Osteoblast (primary cell): ENCODE data around the gene PEF1. TPM values are rescaled to one million over a fixed set of nuclear protein-coding genes. Genes with fewer than 3 reads are reported as not detected.

Source experiments
- DNase-seq: peaks from one replicate; pipeline ENCODE4 v3.0.0; 2011; ENCODE audit warnings: low spot score, mixed read lengths; ENCODE audit not compliant: insufficient read length; ENCODE audit errors: missing footprints
- H2AFZ ChIP-seq: 2 replicates; pipeline ENCODE4 v1.6.0; 2011; ENCODE audit warnings: mild to moderate bottlenecking, low read length
- H3K27ac ChIP-seq: 2 replicates; pipeline ENCODE4 v1.5.1; 2011; ENCODE audit warnings: mild to moderate bottlenecking, low read depth, low read length, moderate library complexity
- H3K27me3 ChIP-seq: 2 replicates; pipeline ENCODE4 v1.6.0; 2012; ENCODE audit warnings: mild to moderate bottlenecking, control low read depth, inconsistent platforms, low read length, moderate library complexity; ENCODE audit not compliant: insufficient read depth
- H3K36me3 ChIP-seq: 2 replicates; pipeline ENCODE4 v1.5.1; 2011; ENCODE audit warnings: mild to moderate bottlenecking, low read length, control low read depth, moderate library complexity; ENCODE audit not compliant: insufficient read depth
- H3K4me1 ChIP-seq: 2 replicates; pipeline ENCODE4 v1.5.1; 2011; ENCODE audit warnings: mild to moderate bottlenecking, low read length, control low read depth, moderate library complexity; ENCODE audit not compliant: insufficient read depth
- H3K4me2 ChIP-seq: 2 replicates; pipeline ENCODE4 v1.6.0; 2011; ENCODE audit warnings: mild to moderate bottlenecking, low read length; ENCODE audit not compliant: insufficient read depth
- H3K4me3 ChIP-seq: fragments of 200-600 bp; sonication (generic); 3 replicates; pipeline ENCODE4 v1.5.1; 2012; ENCODE audit warnings: mild to moderate bottlenecking, low read length, inconsistent platforms; ENCODE audit not compliant: insufficient read depth
- H3K79me2 ChIP-seq: 2 replicates; pipeline ENCODE4 v1.6.0; 2012; ENCODE audit warnings: mild to moderate bottlenecking, low read length, control low read depth, inconsistent platforms; ENCODE audit not compliant: insufficient read depth
- H3K9me3 ChIP-seq: 2 replicates; pipeline ENCODE4 v1.5.1; 2011; ENCODE audit warnings: low read depth, low read length, control low read depth
- H4K20me1 ChIP-seq: 2 replicates; pipeline ENCODE4 v1.6.0; 2012; ENCODE audit warnings: mild to moderate bottlenecking, low read length, control low read depth; ENCODE audit not compliant: insufficient read depth
- total RNA-seq: library from RNA; depleted of rRNA; stranded (reverse); fragments of >200 nt; gene quantifications from 2 replicates; pipeline ENCODE4 v1.2.3, GENCODE V29; 2012
- TF ChIP-seq, protein P1 (sequence below): IDR thresholded peaks from 2 replicates; pipeline ENCODE4 v1.5.1; 2011; ENCODE audit warnings: mild to moderate bottlenecking, low read depth, low read length, moderate library complexity; ENCODE audit errors: extremely low read depth

PEF1 gene
- total RNA-seq, 1 donor = 86.5 TPM

DNA sequence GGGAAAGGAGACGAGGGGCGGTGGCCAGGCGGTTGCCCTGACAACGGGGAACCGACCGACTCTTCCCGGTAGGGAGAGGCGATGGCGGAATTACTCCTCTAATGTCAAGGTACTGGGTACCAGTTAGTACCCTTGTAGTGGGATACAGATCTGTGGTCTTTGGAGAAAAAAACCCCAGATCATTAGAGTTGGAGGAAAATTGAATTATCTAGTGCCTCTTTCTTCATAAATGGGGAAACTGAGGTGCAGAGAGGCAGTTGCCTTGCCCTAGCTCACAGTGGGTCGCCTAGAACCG, 545 bp upstream of the PEF1 start:
- DNase-seq = no peak
- H3K9me3 ChIP-seq = no peaks in the 10 kb centered on the region
- TF ChIP-seq, protein P1, sequence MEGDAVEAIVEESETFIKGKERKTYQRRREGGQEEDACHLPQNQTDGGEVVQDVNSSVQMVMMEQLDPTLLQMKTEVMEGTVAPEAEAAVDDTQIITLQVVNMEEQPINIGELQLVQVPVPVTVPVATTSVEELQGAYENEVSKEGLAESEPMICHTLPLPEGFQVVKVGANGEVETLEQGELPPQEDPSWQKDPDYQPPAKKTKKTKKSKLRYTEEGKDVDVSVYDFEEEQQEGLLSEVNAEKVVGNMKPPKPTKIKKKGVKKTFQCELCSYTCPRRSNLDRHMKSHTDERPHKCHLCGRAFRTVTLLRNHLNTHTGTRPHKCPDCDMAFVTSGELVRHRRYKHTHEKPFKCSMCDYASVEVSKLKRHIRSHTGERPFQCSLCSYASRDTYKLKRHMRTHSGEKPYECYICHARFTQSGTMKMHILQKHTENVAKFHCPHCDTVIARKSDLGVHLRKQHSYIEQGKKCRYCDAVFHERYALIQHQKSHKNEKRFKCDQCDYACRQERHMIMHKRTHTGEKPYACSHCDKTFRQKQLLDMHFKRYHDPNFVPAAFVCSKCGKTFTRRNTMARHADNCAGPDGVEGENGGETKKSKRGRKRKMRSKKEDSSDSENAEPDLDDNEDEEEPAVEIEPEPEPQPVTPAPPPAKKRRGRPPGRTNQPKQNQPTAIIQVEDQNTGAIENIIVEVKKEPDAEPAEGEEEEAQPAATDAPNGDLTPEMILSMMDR = no peak
- no peaks in the 10 kb centered on the region for H4K20me1 ChIP-seq
- peak overlapping the region; percentile 98 for H3K4me2 ChIP-seq
- peaks cover 55% of the 10 kb centered on the region for H3K4me1 ChIP-seq
- H3K4me3 ChIP-seq = peak overlapping the region; percentile 87
- H3K36me3 ChIP-seq = peaks cover 4% of the 10 kb centered on the region
- H2AFZ ChIP-seq = peak overlapping the region; percentile 94
- H3K27me3 ChIP-seq = no peaks in the 10 kb centered on the region
- peaks cover 50% of the 10 kb centered on the region for H3K79me2 ChIP-seq
- peak overlapping the region; percentile 98 for H3K27ac ChIP-seq

DNA sequence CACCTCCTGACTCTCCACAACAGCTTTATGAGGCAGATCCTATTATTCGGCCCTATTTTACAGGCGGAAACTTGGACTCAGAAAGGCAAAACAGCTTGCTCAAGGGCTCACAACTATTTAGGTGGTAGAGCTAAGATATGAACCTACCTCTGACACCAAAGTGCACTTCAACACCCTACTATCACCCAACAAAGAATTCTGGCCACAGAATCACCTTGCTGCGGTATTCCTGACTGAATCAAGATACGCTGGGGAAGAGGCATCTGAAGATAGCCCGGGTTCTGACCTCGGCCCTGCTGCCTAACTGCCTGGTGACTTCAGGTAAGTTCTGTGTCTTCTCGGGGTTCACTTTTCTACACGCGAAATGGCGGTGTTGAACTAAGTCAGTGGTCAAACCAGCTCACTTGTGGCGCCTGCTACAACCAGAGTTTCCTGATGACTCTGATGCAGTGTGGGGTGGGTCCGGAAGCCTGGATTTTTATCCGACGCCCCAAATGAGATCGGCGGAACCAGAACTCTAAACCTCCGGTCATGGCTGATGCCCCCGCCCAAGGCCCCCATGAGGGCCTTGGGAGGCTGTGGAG, 608 bp downstream of the PEF1 start:
- Histone ChIP-seq H3K9me3 (no peaks in the 10 kb centered on the region), H2AFZ (peak overlapping the region; percentile 94), H3K27me3 (no peaks in the 10 kb centered on the region), H3K79me2 (peaks cover 54% of the 10 kb centered on the region), H3K4me3 (peak overlapping the region; percentile 87), H3K27ac (peak overlapping the region; percentile 98), H3K36me3 (no peaks in the 10 kb centered on the region), H4K20me1 (peaks cover 2% of the 10 kb centered on the region), H3K4me2 (peak overlapping the region; percentile 98), H3K4me1 (peaks cover 56% of the 10 kb centered on the region)
- TF ChIP-seq, protein P1 = no peak
- peak; percentile 15 for DNase-seq

DNA sequence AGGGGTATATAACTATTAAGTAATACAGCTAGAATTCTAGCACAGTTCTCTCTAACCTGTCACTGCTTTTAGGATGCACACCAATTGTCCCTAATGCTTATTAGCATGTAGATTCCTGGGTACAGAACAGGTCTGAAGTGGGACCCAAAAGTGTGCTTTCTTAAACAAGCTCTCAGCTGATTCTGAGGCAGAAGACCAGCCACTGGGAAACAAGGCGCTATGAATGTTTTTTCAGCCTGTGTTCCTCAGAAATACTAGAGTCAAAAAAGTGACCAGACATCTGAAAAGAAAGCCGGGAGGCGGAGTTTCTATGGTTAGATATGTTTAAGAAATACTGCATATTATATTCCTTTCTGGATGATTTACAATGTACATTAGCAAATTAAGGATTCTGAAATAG, 1.8 kb downstream of the PEF1 start:
- H3K27ac ChIP-seq = no peak overlapping the region
- H3K4me2 ChIP-seq = no peak overlapping the region
- H3K4me3 ChIP-seq = no peak overlapping the region
- H2AFZ ChIP-seq = no peak overlapping the region
- peaks cover 12% of the 10 kb centered on the region for H4K20me1 ChIP-seq
- H3K36me3 ChIP-seq = no peaks in the 10 kb centered on the region
- no peaks in the 10 kb centered on the region for H3K9me3 ChIP-seq
- H3K4me1 ChIP-seq = peaks cover 47% of the 10 kb centered on the region
- peaks cover 65% of the 10 kb centered on the region for H3K79me2 ChIP-seq
- H3K27me3 ChIP-seq = no peaks in the 10 kb centered on the region
- TF ChIP-seq, protein P1 = no peak
- no peak for DNase-seq

DNA sequence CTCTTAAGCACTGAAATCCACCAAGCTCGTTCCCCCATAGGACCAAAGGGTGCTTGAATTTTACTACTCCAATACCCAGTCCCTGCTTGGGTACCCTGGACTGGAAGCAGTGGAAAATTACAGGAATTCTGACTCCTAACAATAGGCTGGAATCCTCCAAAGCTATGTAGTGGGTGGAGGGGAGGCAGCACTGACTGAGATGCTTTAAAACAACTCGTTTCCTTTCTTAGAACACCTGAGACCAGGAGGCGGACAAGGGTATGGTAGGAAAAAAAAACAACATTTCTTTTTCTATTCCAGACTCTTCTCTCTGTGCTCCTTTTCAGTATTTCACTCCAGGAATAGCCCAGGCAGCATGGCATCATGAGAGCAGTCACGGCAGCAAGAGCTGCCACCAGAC, 2.3 kb downstream of the PEF1 start:
- H3K9me3 ChIP-seq = no peaks in the 10 kb centered on the region
- peaks cover 71% of the 10 kb centered on the region for H3K79me2 ChIP-seq
- H3K4me1 ChIP-seq = peaks cover 42% of the 10 kb centered on the region

More for the DNA sequence above, 2.3 kb downstream of the PEF1 start:
- Histone ChIP-seq H2AFZ (no peak overlapping the region), H3K27me3 (no peaks in the 10 kb centered on the region), H3K27ac (no peak overlapping the region), H4K20me1 (peaks cover 15% of the 10 kb centered on the region), H3K36me3 (no peaks in the 10 kb centered on the region), H3K4me2 (no peak overlapping the region), H3K4me3 (no peak overlapping the region)
- TF ChIP-seq, protein P1 = no peak
- DNase-seq = no peak
